ENCODE data around the gene STK11IP.

- TF ChIP-seq CTCF (IDR thresholded peaks at IDR 0.05) (peak in 1 of 3 experiments; percentile 10), POLR2A (IDR thresholded peaks at IDR 0.05; ENCODE audit: low read depth) (no peak), EP300 (IDR thresholded peaks at IDR 0.05) (no peak), POLR2AphosphoS5 (IDR thresholded peaks at IDR 0.05) (peak; percentile 38 to 66)
Observed at GRCh38 chr2:219570194-219570923, 27.3 kb upstream of the STK11IP start.
